Measurements from ENCODE around the gene MTMR11.

The MTMR11 gene

GRCh38 chr1:149933208-149933607 is 3.5 kb downstream of the MTMR11 start:
- no peak for DNase-seq

DNA sequence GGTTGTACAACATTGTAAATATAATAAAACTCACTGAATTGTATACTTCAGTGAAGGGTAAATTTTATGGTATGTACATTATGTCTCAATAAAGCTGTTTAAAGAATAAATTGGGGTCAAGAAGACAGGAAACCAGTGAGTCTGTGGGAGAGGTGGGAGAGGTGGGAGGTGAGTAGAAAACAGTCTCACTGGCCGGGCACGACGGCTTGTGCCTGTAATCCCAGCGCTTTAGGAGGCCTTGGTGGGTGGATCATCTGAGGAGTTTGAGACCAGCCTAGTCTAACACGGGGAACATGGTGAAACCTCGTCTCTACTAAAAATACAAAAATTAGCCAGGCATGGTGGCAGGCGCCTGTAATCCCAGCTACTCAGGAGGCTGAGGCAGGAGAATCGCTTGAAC is 4.2 kb downstream of the MTMR11 start:
- DNase-seq, result no peak

GRCh38 chr1:149931212-149931790 is 5.4 kb downstream of the MTMR11 start:
- DNase-seq, result no peak

DNA sequence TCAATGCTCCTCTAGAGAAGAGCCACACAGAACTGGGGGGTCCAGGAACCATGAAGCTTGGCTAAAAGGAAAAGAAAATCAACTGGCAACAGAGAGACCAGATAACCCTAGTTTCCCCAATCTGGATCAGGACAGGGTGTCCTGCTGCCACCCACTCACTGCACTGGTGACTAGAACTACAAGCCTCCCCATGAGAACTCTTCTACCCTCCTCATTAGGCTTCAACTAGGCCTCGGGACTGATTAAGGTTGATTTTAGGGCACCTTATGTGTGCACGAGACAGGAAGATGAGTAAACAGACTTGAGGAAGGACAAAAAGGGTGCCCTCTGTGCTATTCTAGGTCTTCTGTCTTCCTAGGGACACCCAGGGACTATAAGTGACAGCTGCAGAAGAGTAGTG is 6.8 kb downstream of the MTMR11 start:
- no peak for DNase-seq

- DNase-seq, result no peak
Measured at GRCh38 chr1:149928401-149928724, 8.3 kb downstream of the MTMR11 start.

DNA sequence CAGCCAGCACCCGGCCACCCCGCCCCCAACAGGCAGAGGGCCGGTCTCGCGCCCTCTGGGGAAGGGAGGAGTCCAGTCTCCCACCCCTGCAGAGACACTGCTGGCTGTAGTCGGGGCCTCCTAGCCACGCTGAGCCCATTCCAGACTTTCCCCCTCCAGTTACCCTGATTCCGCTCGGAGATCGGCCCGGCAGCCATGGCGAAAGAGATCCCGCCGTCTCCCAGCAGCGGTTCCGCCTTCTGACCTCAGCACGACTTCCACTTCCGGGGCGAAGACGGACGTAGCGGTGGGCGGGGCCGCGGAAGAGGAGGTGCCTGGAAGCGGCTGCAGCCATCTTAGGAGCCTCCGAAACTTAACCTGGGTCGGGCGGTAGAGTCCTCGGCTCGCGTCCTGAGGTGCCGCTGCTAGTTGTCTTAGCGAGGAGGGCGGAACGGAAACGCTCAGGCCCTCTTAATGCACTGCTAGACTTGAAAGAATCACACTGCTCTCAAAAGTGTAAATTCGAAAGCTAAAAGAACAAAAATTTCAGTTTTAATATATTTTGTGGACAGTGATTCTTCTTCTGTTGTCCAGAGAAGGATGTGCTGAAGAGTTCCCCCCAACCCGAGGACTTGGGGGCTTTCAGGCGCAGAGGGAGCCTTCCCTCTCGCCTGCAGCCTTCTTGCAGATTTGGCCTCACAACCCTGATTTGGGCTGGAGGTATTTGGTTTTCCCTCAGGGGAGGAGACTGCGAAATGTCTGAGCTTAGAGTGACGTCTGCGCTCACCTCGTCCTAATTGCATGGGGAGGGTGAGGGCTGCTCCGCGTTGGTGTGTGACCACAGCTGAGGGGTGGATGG is 8.9 kb downstream of the MTMR11 start, which contains the start of gene SF3B4:
TSS of gene SF3B4 (minus strand) at position 241 of the 838 bp plus-strand sequence. CDS start at position 197, 44 bp downstream.
- DNase-seq, result peak; percentile 88

GRCh38 chr1:149927056-149927562 is 9.6 kb downstream of the MTMR11 start:
- no peak for DNase-seq

DNA sequence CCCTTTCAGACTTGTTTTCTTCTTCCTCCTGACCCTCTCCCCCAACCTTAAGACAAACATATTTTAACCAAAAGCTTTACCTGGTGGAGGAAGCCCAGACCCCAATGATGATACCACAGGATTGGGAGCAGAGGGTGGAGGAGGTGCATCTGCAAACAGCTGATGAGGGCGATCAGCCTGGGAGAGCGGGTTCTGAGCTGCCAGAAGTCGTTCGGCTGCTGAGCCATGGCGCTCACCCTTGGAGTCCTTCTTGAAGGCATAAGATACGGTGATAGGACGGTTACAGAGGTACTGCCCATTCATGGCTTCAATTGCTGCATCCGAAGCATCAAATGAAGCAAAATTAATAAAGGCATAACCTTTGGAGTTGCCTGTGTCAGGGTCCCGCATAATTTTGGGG is 10.4 kb downstream of the MTMR11 start:
- no peak for DNase-seq

DNA sequence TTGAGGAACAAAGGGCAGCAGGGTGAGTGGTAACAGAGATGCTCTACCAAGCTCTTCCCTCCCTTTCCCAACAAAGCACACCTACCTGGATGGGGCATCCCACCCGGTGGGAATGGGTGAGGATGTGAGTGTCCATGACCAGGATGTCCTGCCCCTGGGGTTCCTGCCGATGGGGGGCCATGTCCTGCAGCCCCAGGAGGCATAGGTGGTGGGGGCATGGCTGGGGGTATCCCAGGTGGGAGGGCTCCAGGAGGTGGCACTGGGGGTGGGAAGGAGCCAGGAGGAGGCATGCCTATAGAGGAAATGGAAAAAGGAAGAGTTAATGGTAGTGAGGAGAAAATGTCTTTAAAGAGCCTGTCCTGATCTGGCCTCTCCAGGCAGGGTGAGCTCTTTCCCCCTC is 10.9 kb downstream of the MTMR11 start:
- no peak for DNase-seq

- no peak for DNase-seq
Measured at GRCh38 chr1:149925345-149925744, 11.3 kb downstream of the MTMR11 start.

- no peak for DNase-seq
Measured at GRCh38 chr1:149923626-149924025, 13.1 kb downstream of the MTMR11 start.

DNA sequence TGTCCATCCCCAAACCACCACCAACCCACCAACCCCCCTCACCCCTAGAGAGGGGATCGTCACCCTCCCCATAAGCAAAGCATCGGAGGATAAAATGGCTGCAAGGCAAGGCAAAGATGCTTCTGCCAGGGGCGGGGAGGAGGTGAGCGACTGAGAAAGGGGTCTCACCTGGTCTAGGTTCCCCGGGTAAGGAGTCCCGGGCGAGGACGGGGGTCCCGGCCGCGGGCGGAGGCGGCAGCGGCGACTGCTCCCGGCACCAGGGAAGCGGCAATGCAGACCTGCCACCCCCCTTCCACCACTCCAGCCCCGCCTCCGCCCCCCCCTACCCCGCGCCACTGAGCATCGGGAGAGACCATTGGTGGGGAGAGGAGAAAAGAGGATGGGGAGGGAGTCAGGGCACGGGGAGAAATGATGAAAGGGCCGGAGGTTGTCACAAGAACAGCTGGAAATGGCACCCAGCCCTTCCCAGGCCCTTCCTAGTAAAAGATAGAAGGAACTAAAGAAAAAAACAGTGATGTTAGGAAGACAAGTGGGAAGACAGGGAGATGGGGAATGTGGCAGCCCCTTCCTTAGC is 19.0 kb downstream of the MTMR11 start, which contains the start of gene SV2A:
TSS of gene SV2A (minus strand) at position 274 of the 574 bp plus-strand sequence. CDS start 4,004 bp downstream, outside the sequence.
- DNase-seq, result peak; percentile 47

DNA sequence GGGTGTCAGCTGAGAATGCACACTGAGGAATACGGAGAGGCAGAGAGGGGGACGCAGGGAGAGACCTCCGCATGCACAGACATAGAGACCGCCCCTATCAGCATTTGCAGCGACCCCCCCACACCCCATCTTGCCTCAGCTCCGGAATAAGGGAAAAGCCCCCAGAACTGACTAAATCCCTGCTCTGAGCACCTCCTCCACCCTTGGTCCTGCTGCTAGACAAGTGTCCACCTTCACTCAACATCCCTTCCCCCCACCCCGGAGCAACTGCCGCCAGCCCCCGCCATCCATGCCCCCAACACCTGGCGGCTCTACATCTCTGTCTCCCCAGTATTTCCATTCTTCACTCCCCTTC is 19.8 kb downstream of the MTMR11 start:
- no peak for DNase-seq

- no peak for DNase-seq
Measured at GRCh38 chr1:149916193-149916897, 20.3 kb downstream of the MTMR11 start.

DNA sequence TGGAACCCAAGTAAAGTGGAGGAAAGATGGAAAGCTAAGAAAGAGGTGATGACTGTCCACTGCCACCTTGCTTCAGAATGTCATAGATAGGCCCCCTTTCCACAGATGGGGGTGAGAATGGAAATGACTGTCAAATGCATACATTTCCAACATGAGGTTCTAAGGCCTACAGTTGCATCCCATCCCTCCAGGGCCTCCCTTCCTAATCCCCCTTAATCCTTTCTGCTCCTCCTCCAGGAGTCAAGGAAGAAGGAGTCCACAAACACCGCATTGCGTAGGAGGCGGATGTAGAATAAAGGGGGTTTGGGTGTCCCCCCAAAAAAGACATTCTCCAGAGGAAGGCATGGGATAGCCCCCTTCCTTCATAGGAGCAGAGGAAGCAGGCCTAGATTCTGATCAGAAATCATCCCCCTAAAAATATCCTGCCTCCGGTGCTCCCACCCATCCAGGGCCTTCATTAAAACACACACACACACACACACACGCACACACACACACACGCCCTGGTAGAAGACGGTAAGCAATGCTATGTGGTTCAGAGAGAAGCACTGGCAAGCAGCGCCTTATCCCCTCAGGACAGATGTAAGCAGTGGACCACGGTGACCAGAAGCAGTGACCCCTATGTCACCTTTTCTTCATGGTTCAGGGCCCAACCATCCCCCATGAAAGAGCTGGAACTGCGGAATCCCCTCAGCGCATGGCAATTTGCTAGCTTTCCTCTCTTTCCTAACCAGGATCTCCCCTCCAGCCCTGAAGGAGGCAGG is 21.1 kb downstream of the MTMR11 start:
- DNase-seq, result no peak

GRCh38 chr1:149914545-149914944 is 22.1 kb downstream of the MTMR11 start:
- no peak for DNase-seq

DNA sequence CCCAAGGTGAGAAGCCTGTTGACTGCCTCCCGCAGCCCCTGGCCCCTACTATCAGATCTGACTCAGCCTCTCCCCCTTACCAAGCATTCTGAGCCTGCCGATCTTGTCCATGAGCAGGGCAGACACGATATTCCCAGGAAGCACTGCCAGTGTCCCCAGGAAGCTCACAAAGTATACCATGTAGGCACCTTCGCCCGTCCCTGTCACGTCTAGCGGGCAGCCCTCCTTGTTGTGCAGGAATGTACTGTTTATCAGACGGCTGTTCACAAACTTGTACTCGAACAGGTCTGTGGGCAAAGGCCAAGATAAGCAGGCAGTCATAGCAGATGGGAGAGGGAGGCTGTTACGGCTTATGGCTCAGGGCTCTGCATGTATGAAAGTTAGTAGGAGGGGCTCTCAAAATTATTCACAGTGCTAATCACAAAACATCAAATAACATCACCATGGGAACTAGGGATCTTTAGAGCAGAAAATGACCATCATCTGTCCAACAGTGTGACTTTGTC is 30.1 kb downstream of the MTMR11 start:
- DNase-seq, result no peak

DNA sequence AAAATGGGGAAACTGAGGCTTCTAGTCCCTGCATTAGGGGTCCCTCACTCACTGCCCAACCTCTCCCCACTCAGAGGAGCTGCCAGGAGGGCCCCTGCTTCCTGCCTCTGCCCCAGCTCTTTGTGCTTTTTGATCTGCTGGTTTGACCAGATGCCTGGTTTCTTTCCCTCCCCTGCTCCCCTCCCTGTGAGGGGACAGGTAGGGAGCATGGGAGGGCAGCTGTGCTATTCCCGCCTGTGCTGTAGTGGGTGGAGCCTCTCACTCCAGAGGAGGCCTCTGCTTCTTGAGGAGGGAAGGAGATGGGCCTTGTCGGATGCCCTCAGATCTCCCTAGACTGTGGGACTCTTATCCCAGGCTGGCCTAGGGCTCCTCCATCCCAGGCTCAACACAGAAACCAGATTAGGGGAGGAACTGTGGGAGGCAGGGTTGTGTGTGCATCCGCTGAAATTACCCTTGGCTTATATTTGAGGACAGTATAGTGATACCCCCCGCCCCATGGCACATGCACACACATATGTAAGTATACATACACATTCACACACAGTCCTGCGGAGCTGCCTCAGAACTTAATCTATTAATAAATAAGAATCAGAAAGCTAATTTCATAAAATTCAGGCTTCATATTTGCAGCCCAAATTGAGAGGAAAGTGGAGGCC is 32.7 kb downstream of the MTMR11 start:
- no peak for DNase-seq

- peak; percentile 66 for DNase-seq
Measured at GRCh38 chr1:149899460-149900284, 37.0 kb downstream of the MTMR11 start, which contains the start of gene BOLA1. Gene BOLA1, plus strand, starts transcription at chr1:149899568. Its CDS starts 492 bp downstream, at chr1:149900060.

DNA sequence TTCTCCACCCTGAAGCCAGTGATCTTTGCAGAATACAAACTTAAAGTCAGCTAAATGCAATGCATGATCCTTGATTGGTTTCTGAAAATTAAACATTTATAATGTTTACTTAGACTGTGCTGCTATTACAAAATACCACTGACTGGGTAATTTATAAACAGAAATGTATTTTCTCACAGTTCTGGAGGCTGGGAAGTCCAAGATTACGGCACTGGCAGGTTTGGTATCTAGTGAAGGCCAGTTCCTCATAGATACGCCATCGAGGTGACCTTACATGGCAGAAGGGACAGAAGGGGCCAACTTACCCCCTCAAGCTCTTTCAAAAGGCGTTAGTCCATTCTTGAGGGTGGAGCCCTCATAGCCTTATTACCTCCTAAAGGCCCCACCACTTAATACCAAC is 40.1 kb downstream of the MTMR11 start:
- DNase-seq, result no peak

DNA sequence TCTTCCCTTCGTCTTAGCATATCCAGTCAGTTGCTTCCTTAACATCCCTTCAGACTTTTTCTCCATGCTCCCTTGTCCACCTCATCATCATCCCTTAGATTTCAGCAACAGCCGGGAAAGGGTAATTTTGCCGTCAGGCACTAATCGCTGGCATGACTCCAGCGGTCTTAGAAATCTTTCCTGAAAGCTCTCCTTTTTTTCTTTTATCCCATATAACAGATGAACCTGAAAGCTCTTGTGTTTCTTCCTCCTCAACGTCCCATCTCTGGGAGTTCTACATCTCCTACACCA is 47.7 kb downstream of the MTMR11 start:
- DNase-seq, result no peak

All from DMS 273 treated with DMSO at 0.1 percent for 48 hours (cell line).